ENCODE data around the gene OLFML1.
"Not testable (repeated sequence)": the region's sequence is repeated elsewhere in the genome, so short reads cannot be mapped to it uniquely, and the experiment has no call there.

Gene OLFML1

DNA sequence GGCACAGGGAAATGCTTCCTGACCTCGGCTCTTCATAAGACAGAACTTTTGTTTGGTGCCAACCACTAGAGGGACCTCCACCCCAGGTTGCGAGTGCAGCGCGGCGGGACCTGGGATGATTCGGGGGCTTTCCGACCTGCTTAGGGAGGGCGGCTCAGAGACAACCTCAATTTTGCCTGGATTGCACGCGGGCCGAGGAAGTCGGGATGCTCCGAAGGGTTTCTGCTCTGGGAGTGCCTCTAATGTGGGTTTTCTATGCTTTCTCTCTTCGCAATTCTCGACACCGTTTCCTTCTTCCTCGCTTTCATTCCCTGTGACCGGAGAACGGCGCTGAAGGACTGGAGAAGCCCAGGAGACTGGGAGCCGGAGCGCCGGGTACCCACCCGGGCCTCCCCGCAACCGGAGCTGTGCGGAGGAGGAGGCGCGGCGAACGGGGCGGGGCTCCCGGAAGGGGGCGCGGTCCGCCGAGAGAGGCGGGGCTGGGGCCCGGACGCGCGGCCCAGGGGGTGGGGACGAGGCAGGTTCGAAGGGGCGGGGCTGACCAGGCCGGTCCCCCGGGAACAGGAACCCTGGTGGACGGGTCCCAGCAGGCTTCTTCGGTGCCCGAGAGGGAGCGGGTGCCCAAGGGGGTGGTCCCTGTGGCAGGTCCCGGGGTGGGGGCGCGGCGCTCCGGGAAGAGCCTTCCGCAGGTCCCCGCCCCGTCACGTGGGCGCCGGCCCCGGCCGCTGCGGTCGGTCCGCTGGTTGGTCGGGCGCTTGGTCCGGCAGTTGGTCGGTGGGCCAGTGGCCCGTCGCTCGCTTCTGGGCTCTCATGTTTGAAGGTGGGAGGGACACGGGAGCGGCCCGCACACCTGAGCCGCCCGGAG lies 28.2 kb downstream of the OLFML1 start, which contains the start of gene PPFIBP2:
PPFIBP2 (plus strand) TSS at position 766 of the 865 bp plus-strand sequence. CDS start 35,477 bp downstream, outside the sequence.
- DNase-seq: no peak

DNA sequence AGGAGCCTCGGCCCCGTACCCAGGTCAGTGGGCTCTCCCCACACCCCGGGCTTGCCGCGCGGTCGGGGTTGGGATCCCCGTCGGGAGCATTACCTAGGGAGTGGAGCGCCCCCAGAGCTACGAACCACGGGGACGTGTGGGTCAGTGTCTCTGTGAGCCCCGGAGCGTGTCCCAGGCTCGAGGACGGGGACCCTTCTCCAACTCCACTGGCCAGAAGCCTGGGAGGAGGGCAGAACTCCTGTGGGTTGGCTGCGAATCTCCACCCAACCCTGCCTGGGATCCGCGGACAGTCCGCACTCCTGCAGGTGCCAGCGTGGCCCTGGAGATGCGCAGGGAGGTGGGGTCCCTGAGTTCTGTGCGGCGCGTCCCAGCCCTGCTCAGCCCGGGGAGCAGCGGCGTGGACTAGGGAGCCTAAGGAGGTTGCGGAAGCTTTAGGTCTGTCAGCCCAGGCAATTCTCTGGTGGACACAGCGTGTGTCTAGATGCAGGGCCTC lies 28.8 kb downstream of the OLFML1 start:
- no peak for DNase-seq

- no peak for DNase-seq
Measured at GRCh38 chr11:7515447-7515886, 30.2 kb downstream of the OLFML1 start.

GRCh38 chr11:7516475-7516874 lies 31.2 kb downstream of the OLFML1 start:
- DNase-seq: no peak

GRCh38 chr11:7517743-7518142 lies 32.4 kb downstream of the OLFML1 start:
- DNase-seq: not testable (repeated sequence)

GRCh38 chr11:7518811-7519562 lies 33.7 kb downstream of the OLFML1 start:
- DNase-seq: no peak

GRCh38 chr11:7520011-7520942 lies 35.0 kb downstream of the OLFML1 start:
- no peak for DNase-seq

- DNase-seq: no peak
Measured at GRCh38 chr11:7520981-7521487, 35.7 kb downstream of the OLFML1 start.

DNA sequence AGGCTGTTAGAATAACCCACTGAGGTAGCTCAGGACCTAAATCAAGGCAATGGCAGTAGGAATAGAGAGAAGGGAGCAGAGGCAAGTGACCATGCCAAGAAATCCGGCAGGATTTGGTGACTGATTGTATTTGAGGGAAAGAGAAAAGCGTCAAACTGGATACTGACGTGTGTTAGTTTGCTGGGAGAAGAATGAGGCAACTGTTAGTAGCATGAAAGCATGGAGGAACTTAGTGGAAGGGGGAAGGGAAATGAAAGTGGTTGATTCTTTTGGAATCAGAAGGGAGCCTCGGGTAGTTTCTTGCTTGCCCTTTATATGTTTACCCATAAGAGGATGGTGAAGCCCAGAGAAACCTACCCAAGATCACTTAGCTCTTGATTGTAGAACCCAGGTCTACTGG lies 36.8 kb downstream of the OLFML1 start:
- no peak for DNase-seq

DNA sequence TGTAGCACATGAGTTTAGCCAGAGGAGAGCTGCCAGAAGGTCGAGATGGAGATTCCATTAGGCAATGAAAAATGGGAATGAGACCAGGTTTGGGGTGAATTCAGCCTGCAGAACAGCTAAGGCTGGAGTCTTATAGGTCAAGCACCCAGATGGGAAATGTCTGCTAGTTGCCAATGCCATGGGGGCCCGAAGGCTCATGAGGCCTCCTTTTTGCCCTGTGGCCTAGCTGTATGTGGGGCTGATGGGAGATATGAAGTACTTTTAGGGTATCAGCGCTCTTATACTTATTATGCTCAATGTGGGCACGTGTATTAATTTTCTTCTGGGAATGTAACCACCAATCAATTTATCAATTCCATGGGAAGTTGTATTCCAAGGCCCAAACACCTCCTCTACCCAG lies 37.2 kb downstream of the OLFML1 start:
- DNase-seq: no peak

GRCh38 chr11:7523416-7524210 lies 38.3 kb downstream of the OLFML1 start:
- no peak for DNase-seq

DNA sequence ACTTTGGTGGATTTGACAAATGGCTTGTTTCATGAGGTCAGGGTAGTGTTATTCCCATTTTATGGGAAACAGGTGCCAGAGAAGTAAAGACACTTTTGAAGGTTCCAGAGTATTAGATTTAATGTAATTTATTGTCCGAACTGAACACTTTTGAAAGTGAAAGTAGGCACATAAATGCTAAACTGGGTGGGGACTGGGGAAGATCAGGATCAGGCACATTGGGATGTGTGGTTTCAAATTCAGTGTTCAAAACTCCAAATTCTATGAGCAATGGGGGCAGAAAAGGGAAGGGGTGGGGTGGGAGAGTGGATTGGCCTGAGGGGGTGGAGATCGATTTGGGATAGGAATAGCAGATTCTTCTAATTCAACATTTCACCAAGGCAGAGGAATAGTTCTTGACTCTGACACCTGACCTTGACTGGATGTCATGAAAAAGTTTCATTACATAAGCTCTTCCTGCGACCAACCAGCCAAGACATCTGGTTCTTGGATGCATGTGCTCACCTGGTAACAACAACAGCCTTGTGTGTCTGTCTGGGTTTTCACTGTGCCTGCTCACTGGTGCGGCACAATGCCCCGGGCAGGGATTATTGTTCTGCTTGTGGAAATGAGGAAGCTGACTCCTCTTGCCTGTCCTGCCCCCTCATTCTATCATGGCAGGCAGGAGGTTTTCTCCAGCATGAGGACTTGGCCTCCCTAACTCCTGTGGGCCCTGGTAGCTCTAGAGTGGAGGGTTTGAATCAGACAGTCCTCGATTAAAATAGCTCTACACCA lies 39.3 kb downstream of the OLFML1 start:
- DNase-seq: no peak

- DNase-seq: no peak
Measured at GRCh38 chr11:7525424-7525823, 40.1 kb downstream of the OLFML1 start.

DNA sequence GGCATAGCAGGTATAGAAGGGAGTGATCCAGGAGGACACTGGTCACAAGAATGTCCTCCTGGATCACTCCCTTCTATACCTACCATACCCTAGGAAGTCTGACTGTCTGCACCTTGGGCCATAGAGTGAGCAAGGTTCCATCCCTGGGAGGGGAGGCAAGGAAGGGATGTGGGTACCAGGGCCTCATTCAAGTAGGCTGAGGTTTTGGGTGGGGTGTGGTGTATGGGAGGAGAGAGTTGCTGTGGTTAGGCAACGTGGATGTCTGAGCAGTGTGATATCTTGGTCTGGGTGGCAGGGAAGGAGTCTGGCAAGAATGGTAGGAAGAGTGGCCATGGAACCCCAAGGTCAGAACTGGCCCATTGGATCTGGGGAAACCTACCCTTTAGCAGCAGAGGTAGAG lies 41.7 kb downstream of the OLFML1 start:
- no peak for DNase-seq

DNA sequence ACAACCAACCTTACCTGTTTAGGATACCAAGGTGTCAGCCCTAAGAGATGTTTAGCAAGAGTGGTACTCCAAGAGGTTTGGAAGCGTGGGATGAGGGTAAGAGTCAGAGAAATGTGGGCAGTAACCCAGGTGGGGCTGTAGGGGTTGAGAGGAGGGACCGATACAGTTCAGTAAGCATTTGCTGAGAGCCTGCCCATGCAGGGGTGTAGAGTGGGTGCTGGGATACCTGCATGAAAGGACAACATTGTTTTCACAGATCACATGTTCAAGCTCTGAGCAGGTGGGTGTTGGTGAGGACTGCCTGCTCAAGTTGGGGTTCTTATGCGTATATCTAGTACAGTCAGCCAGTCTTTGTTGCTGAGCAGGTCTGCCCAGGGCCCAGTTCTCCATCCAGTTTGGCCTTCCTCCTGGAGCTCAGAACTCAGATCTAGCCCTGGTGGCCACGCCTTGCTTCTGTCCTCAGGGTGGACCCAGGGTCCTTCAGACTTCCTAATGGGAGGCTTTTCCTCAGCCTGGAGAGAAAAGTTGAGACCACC lies 43.3 kb downstream of the OLFML1 start:
- no peak for DNase-seq

DNA sequence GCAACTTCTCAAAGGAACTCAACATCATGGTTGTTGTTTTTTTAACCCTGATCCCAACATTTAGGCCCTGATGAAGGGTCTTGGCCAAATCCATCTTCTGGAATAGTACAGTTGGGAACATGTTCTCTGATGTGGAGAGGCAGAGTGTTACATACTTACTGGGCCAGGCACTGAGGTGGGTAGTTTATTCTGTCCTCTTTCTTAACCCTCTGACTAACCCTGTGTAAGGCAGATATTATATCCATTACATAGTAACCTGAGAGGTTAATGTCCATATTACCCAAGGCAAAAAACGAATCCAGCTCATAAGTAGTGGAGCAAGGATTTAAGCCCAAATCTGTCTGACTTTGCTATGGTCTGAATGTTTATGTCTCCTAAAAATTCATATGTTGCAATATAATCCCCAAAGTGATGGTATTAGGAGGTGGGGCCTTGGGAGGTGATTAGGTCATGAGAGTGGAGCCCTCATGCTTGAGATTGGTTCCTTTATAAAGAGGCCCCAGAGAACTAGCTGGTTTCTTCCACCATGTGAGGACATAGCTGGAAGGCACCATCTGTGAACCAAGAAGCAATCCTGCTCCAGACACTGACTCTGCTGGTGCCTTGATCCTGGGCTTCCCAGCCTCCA lies 44.8 kb downstream of the OLFML1 start:
- no peak for DNase-seq

DNA sequence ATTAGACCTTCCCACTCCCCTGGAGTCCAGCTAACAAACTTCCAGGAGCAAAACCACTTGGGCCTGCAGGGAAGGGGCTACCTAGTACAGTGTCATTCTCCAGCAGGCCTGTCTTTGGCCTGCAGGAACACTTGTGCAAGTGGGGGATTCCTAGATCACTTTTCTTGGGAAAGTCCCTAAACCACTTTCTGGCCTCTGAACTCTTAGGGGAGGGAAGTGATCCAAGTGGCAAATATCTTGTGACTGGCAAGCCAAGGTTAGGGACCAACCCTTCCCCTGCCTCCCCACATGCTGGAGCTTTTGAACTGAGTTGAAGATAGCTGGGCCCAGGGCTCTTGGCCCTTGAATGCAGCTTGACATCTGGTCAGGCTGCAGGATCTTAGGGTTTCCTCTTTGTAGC lies 45.7 kb downstream of the OLFML1 start:
- no peak for DNase-seq

GRCh38 chr11:7532405-7533145 lies 47.3 kb downstream of the OLFML1 start:
- no peak for DNase-seq

Data from KG1 (cell line).